ENCODE data around the gene RASSF4. TPM values are rescaled to one million over a fixed set of nuclear protein-coding genes. Genes with fewer than 3 reads are reported as not detected.

RASSF4 gene
- total and polyA plus RNA-seq, 2 donors (not counting 3 experiments of a cell fraction or from before 2014, with no cell fraction given) = 7.6 to 8.2 TPM

DNA sequence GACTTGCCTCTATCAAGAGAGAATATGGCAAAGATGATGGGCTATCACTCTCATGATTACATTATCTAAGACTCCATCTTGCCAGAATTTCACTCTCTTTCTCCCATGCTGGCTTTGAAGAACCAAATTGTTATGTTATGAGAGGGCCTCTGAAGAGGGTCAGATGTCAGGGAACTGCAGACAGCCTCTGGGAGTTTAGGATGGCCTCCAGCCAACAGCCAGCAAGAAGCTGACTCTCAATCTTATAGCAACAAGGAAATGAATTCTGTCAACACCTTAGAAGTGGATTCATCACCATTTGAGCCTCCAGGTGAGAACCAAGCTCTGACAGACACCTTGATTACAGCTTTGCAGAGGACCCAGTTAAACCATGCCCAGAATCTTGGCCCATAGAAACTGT is 74.7 kb downstream of the RASSF4 start:
- intact Hi-C loops (cut with micrococcal nuclease) = no loop called here
- dilution Hi-C loops (cut with MboI; ENCODE audit: extremely low pct_ligation_motif_present, low sequenced_read_pairs) = no loop called here
- POLR2A ChIA-PET = no interaction called here
- BruUV-seq (replicated peaks) = no TSS peak
- H3K4me1 ChIP-seq (ENCODE audit: control insufficient read depth, extremely low read depth, insufficient read depth, low read length) = no peaks in the 10 kb centered on the region
- FAIRE-seq (no peak), DNase-seq (ENCODE audit: low read depth, low spot score) (no peak)
- no peak overlapping the region for H3K4me3 ChIP-seq (replicated peaks in 1 of 3; ENCODE audit: insufficient read depth in 1 of 3, low read depth in 1 of 3, low read length in 3 of 3)
- H3K4me2 ChIP-seq (ENCODE audit: insufficient read depth, low read length) = no peak overlapping the region
- peaks cover 1 to 2% of the 10 kb centered on the region in 2 experiments for H3K27me3 ChIP-seq (ENCODE audit: control insufficient read depth in 2 of 2, insufficient read depth in 2 of 2, low read length in 2 of 2)
- TF ChIP-seq POLR2A (IDR thresholded peaks at IDR 0.05; ENCODE audit: low read depth, low read length) (no peak), POLR2AphosphoS5 (IDR thresholded peaks at IDR 0.05; ENCODE audit: insufficient read depth, low read depth, low read length) (no peak), MYC (IDR thresholded peaks at IDR 0.05; ENCODE audit: low read depth, low read length) (no peak), FOS (IDR thresholded peaks at IDR 0.05; ENCODE audit: borderline replicate concordance, insufficient read depth, low read length) (no peak), EZH2 (IDR thresholded peaks at IDR 0.05; ENCODE audit: borderline replicate concordance, low read depth, low read length, severe bottlenecking) (no peak)
- TF ChIP-seq, protein P1, sequence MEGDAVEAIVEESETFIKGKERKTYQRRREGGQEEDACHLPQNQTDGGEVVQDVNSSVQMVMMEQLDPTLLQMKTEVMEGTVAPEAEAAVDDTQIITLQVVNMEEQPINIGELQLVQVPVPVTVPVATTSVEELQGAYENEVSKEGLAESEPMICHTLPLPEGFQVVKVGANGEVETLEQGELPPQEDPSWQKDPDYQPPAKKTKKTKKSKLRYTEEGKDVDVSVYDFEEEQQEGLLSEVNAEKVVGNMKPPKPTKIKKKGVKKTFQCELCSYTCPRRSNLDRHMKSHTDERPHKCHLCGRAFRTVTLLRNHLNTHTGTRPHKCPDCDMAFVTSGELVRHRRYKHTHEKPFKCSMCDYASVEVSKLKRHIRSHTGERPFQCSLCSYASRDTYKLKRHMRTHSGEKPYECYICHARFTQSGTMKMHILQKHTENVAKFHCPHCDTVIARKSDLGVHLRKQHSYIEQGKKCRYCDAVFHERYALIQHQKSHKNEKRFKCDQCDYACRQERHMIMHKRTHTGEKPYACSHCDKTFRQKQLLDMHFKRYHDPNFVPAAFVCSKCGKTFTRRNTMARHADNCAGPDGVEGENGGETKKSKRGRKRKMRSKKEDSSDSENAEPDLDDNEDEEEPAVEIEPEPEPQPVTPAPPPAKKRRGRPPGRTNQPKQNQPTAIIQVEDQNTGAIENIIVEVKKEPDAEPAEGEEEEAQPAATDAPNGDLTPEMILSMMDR (IDR thresholded peaks at IDR 0.05; ENCODE audit: extremely low read depth in 1 of 2, insufficient read depth in 1 of 2, low read depth in 1 of 2, low read length in 2 of 2) = no peak
- TF ChIP-seq, protein P2, sequence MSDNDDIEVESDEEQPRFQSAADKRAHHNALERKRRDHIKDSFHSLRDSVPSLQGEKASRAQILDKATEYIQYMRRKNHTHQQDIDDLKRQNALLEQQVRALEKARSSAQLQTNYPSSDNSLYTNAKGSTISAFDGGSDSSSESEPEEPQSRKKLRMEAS (IDR thresholded peaks at IDR 0.05; ENCODE audit: insufficient read depth, insufficient read length) = no peak
- H3K9me3 ChIP-seq (replicated peaks; ENCODE audit: control insufficient read depth, insufficient read depth, low read length) = no peaks in the 10 kb centered on the region
- H3K27ac ChIP-seq (ENCODE audit: insufficient read depth, low read depth, low read length) = no peak overlapping the region
- CTCF ChIA-PET = interaction anchor here (1.0 kb wide), 1 partner anchor 9 kb away, joined by 3 read pairs; no protein-coding TSS in a partner anchor
- no peaks in the 10 kb centered on the region for H3K79me2 ChIP-seq (ENCODE audit: control insufficient read depth, insufficient read depth, low read length)
- H3K9ac ChIP-seq (replicated peaks; ENCODE audit: extremely low read depth, insufficient read depth, low read length) = no peak overlapping the region
- H3K9me1 ChIP-seq (replicated peaks; ENCODE audit: control insufficient read depth, extremely low read depth, insufficient read depth, low read length) = no peaks in the 10 kb centered on the region
- no peaks in the 10 kb centered on the region for H4K20me1 ChIP-seq (replicated peaks; ENCODE audit: control insufficient read depth, extremely low read depth, insufficient read depth, low read length)
- H3K36me3 ChIP-seq (ENCODE audit: control insufficient read depth in 2 of 2, extremely low read depth in 1 of 2, insufficient read depth in 2 of 2, low read length in 2 of 2) = no peaks in the 10 kb centered on the region
- no peak overlapping the region for H2AFZ ChIP-seq (ENCODE audit: low read depth, low read length)
